Measurements from ENCODE around the gene METTL5. TPM values are rescaled to one million over a fixed set of nuclear protein-coding genes. Genes with fewer than 3 reads are reported as not detected.
A peak's percentile ranks its signal among the peaks of the same experiment; 100 is the strongest.

The METTL5 gene
- total RNA-seq, 1 donor from 2014 or later: 44.0 TPM

GRCh38 chr2:169838743-169839489 lies 14.2 kb upstream of the METTL5 start:
- Mint-ChIP-seq H3K4me1 (peaks cover 27% of the 10 kb centered on the region), H3K9me3 (peaks cover 4% of the 10 kb centered on the region)
- no peak for TF ChIP-seq CTCF (IDR thresholded peaks at IDR 0.05; ENCODE audit: unreplicated experiment)

GRCh38 chr2:169834401-169834800 lies 9.7 kb upstream of the METTL5 start:
- H3K27me3 Mint-ChIP-seq (ENCODE audit: low read depth): no peaks in the 10 kb centered on the region

More at GRCh38 chr2:169838743-169839489, 14.2 kb upstream of the METTL5 start:
- peak overlapping the region; percentile 55 for H3K27ac Mint-ChIP-seq
- no peaks in the 10 kb centered on the region for H3K27me3 Mint-ChIP-seq (ENCODE audit: low read depth)
- no peak overlapping the region for H3K4me3 Mint-ChIP-seq
- DNase-seq (ENCODE audit: low spot score in 2 of 2, unreplicated experiment in 2 of 2): no peak
- H3K36me3 Mint-ChIP-seq: peaks cover 4% of the 10 kb centered on the region

GRCh38 chr2:169828141-169828811 lies 3.6 kb upstream of the METTL5 start:
- peak in 1 of 2 experiments; percentile 43 for DNase-seq (ENCODE audit: low spot score in 2 of 2, unreplicated experiment in 2 of 2)
- Mint-ChIP-seq H3K27me3 (ENCODE audit: low read depth) (no peaks in the 10 kb centered on the region), H3K9me3 (no peaks in the 10 kb centered on the region), H3K36me3 (peaks cover 3% of the 10 kb centered on the region), H3K4me3 (peak overlapping the region; percentile 87), H3K4me1 (peaks cover 26% of the 10 kb centered on the region), H3K27ac (peak overlapping the region; percentile 91)
- TF ChIP-seq CTCF (IDR thresholded peaks at IDR 0.05; ENCODE audit: unreplicated experiment): no peak

More at GRCh38 chr2:169834401-169834800, 9.7 kb upstream of the METTL5 start:
- peaks cover 3% of the 10 kb centered on the region for H3K36me3 Mint-ChIP-seq
- no peak for TF ChIP-seq CTCF (IDR thresholded peaks at IDR 0.05; ENCODE audit: unreplicated experiment)
- peaks cover 16% of the 10 kb centered on the region for H3K4me1 Mint-ChIP-seq
- no peak overlapping the region for H3K4me3 Mint-ChIP-seq
- peaks cover 4% of the 10 kb centered on the region for H3K9me3 Mint-ChIP-seq
- no peak for DNase-seq (ENCODE audit: low spot score in 2 of 2, unreplicated experiment in 2 of 2)
- H3K27ac Mint-ChIP-seq: no peak overlapping the region

GRCh38 chr2:169827272-169828140 lies 2.8 kb upstream of the METTL5 start, which contains the start of gene UBR3:
UBR3 (plus strand) TSS chr2:169827454; CDS start chr2:169827508, 54 bp downstream.
- DNase-seq (ENCODE audit: low spot score in 2 of 2, unreplicated experiment in 2 of 2): peak; percentile 93 to 95
- peaks cover 3% of the 10 kb centered on the region for H3K36me3 Mint-ChIP-seq
- H3K27me3 Mint-ChIP-seq (ENCODE audit: low read depth): no peaks in the 10 kb centered on the region
- TF ChIP-seq CTCF (IDR thresholded peaks at IDR 0.05; ENCODE audit: unreplicated experiment): no peak
- H3K4me1 Mint-ChIP-seq: peaks cover 34% of the 10 kb centered on the region
- peak within 1 kb of the TSS; percentile 87 for H3K4me3 Mint-ChIP-seq
- H3K27ac Mint-ChIP-seq: peak within 1 kb of the TSS; percentile 91
- H3K9me3 Mint-ChIP-seq: no peaks in the 10 kb centered on the region

GRCh38 chr2:169823996-169824372 lies 721 bp downstream of the METTL5 start:
- TF ChIP-seq CTCF (IDR thresholded peaks at IDR 0.05; ENCODE audit: unreplicated experiment): no peak
- peak overlapping the region; percentile 89 for H3K27ac Mint-ChIP-seq

More at GRCh38 chr2:169823996-169824372, 721 bp downstream of the METTL5 start:
- H3K4me3 Mint-ChIP-seq: peak overlapping the region; percentile 78
- no peak for DNase-seq (ENCODE audit: low spot score in 2 of 2, unreplicated experiment in 2 of 2)
- H3K36me3 Mint-ChIP-seq: peaks cover 6% of the 10 kb centered on the region
- no peaks in the 10 kb centered on the region for H3K27me3 Mint-ChIP-seq (ENCODE audit: low read depth)
- peaks cover 38% of the 10 kb centered on the region for H3K4me1 Mint-ChIP-seq
- no peaks in the 10 kb centered on the region for H3K9me3 Mint-ChIP-seq
